Measurements from ENCODE around the gene ASPN.

The ASPN gene

DNA sequence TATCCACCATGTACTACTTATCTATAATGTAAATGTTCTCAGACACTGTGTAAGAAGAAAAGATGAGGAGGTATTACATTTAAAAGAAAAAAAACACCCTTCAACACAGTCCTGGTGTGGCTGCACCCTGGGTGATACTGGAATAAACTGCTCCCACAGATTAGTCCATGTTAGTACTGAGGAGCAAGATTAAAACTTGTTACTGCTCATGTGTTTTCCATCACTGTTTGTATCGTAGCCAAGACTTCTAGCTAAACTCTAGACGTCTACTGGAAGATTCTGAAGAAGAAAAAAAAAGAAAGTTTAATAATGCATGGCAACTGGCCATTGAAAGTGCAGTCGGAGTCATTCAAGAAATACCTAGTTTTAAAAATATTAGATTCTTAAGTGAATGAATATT lies at the start of gene ASPN:
Gene ASPN (minus strand): TSS at position 178 of the 400 bp plus-strand sequence.
- no peak for DNase-seq (ENCODE audit: low spot score in 2 of 2)
- Histone ChIP-seq H3K4me1 (peaks cover 7% of the 10 kb centered on the region), H3K36me3 (replicated peaks) (no peaks in the 10 kb centered on the region), H3K4me3 (no peak within 1 kb of the TSS), H3K27me3 (ENCODE audit: low read depth) (no peaks in the 10 kb centered on the region), H3K9me3 (no peaks in the 10 kb centered on the region)
- in situ Hi-C loops (cut with MboI; ENCODE audit: low sequenced_read_pairs): no loop called here

DNA sequence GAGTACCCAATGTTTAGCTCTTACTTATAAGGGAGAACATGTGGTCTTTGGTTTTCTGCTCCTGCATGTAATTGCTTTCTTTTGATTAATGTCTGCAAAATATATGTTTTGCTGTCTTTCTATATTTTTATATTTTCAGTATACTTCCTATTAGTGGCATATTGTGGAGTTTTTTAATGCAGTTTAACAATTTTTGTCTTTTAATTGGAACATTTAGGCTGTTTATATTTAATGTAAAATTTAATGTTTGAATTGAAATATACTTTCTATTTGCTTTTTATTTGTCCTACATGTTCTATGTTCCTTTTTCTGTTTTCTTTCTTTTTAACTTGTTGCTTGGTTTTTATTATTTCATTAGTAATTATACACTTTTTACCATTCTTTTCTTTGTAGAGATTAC lies 48.6 kb upstream of the ASPN start:
- no peaks in the 10 kb centered on the region for H3K36me3 ChIP-seq (replicated peaks)
- no peaks in the 10 kb centered on the region for H3K27me3 ChIP-seq (ENCODE audit: low read depth)
- in situ Hi-C loops (cut with MboI; ENCODE audit: low sequenced_read_pairs): no loop called here
- no peak for DNase-seq (ENCODE audit: low spot score in 2 of 2)
- no peaks in the 10 kb centered on the region for H3K9me3 ChIP-seq
- H3K4me1 ChIP-seq: peaks cover 10% of the 10 kb centered on the region
- no peak overlapping the region for H3K4me3 ChIP-seq

DNA sequence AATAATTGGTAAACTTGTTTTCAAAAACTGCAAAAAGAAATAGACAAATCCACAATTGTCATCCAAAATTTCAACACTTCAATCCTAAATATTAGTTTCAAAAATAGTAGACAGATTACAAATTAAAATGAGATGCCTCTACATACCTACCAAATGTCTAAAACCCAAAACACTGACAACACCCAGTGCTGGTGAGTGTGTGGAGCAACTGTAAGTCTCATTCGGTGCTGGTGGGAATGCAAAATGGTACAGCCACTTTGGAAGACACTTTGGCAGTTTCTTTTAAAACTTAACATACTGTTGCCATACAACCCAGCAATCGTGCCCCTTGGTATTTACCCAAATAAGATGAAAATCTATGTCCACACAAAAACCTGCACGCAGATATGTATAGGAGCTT lies 46.8 kb upstream of the ASPN start:
- H3K4me3 ChIP-seq: no peak overlapping the region
- H3K27me3 ChIP-seq (ENCODE audit: low read depth): no peaks in the 10 kb centered on the region
- no peaks in the 10 kb centered on the region for H3K9me3 ChIP-seq
- in situ Hi-C loops (cut with MboI; ENCODE audit: low sequenced_read_pairs): no loop called here
- H3K4me1 ChIP-seq: peaks cover 5% of the 10 kb centered on the region; the same call in 1 of the 2 replicates
- H3K36me3 ChIP-seq (replicated peaks): no peaks in the 10 kb centered on the region
- DNase-seq (ENCODE audit: low spot score in 2 of 2): no peak

DNA sequence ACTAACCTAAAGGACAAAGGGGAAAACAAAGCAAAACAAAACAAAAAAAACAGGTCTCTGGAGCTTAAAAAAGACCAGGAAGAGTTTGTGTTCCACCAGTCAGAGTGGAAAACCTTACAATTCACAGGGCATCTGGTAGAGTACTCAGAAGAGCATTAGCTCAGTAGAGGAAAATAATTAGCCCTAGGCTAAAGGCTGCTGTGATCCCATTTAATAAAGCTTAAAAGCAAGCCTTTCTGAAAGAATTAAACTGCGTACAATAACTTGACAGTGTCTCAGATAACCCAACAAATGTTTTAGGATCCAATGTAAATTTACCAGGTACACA lies 46.2 kb upstream of the ASPN start:
- Histone ChIP-seq H3K4me3 (no peak overlapping the region), H3K9me3 (no peaks in the 10 kb centered on the region), H3K36me3 (replicated peaks) (no peaks in the 10 kb centered on the region), H3K4me1 (peaks cover 5% of the 10 kb centered on the region; the same call in 1 of the 2 replicates), H3K27me3 (ENCODE audit: low read depth) (no peaks in the 10 kb centered on the region)
- peak in 1 of 2 experiments; percentile 14 for DNase-seq (ENCODE audit: low spot score in 2 of 2)
- in situ Hi-C loops (cut with MboI; ENCODE audit: low sequenced_read_pairs): no loop called here

DNA sequence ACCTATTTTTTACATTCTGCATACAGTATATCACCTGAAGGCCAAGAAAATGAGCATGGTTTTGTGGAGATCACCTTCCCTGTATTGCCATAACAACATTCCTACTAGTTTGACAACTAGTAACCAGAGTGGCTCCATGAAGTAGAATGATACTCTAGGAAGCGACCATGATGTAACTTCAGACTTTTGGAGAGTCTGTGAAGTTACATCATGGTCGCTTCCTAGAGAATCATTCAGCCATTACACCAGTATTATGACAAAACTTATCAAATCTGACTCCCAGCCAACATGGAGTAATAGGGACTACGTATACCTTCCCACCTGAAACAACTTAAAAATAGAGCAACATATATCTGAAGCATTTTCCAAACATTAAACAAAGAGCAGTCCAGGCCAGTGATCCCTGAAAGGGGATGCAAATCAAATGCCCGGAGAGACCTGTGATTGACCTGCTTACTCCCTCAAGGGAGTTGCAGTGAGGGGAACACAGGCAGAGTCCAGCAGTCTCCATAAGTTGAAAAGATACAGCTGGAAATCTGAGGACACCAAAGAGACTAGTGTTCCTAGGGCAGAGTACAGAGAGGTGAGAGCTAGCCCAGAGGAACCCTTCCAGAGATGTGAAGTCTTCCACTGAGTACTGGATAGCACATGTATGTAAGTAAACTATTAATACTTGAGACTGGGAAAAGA lies 45.7 kb upstream of the ASPN start:
- Histone ChIP-seq H3K36me3 (replicated peaks) (no peaks in the 10 kb centered on the region), H3K9me3 (no peaks in the 10 kb centered on the region), H3K4me3 (no peak overlapping the region), H3K27me3 (ENCODE audit: low read depth) (no peaks in the 10 kb centered on the region), H3K4me1 (peaks cover 5% of the 10 kb centered on the region; the same call in 1 of the 2 replicates)
- DNase-seq (ENCODE audit: low spot score in 2 of 2): no peak
- in situ Hi-C loops (cut with MboI; ENCODE audit: low sequenced_read_pairs): no loop called here

DNA sequence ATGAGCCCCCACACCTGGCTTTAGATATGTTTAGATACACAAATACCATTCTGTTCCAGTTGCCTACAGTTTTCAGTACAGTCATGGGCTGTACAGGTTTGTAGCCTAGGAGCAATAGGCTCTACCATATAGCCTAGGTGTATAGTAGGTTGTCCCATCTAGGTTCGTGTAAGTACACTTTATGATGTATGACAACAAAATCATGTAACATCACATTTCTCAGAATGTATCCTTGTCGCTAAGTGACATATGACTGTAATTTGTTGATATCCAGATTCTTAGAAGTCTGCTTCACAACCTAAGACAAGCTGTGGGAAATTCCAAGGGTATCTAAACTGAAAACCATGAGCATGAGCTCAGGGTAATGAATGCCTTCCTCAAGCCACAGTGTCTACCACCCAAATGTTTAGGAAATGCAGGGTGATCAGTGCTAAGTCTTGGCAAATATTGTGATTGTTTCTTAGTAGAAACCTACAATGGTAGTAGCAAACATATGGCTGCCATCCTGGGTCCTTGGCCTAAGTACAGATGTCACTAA lies 45.1 kb upstream of the ASPN start:
- no peak for DNase-seq (ENCODE audit: low spot score in 2 of 2)
- no peaks in the 10 kb centered on the region for H3K36me3 ChIP-seq (replicated peaks)
- H3K9me3 ChIP-seq: no peaks in the 10 kb centered on the region
- in situ Hi-C loops (cut with MboI; ENCODE audit: low sequenced_read_pairs): no loop called here
- no peak overlapping the region for H3K4me3 ChIP-seq
- no peaks in the 10 kb centered on the region for H3K27me3 ChIP-seq (ENCODE audit: low read depth)
- peaks cover 5% of the 10 kb centered on the region; the same call in 1 of the 2 replicates for H3K4me1 ChIP-seq

DNA sequence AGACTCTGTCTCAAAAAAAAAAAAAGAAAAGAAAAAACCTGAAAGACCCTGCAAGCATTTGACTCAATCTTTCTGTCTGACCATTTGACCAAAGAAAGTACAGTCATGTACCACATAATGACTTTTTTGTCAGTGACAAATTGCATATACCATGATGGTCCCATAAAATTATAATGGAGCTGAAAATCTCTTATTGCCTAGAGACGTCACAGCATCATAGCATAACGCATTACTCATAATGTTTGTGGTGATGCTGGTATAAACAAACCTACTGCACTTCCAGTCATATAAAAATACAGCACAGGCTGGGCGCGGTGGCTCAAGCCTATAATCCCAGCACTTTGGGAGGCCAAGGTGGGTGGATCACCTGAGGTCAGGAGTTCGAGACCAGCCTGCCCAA lies 43.0 kb upstream of the ASPN start:
- Histone ChIP-seq H3K9me3 (no peaks in the 10 kb centered on the region), H3K36me3 (replicated peaks) (no peaks in the 10 kb centered on the region), H3K4me1 (peaks cover 5% of the 10 kb centered on the region; the same call in 1 of the 2 replicates), H3K27me3 (ENCODE audit: low read depth) (no peaks in the 10 kb centered on the region), H3K4me3 (no peak overlapping the region)
- DNase-seq (ENCODE audit: low spot score in 2 of 2): no peak
- in situ Hi-C loops (cut with MboI; ENCODE audit: low sequenced_read_pairs): no loop called here

DNA sequence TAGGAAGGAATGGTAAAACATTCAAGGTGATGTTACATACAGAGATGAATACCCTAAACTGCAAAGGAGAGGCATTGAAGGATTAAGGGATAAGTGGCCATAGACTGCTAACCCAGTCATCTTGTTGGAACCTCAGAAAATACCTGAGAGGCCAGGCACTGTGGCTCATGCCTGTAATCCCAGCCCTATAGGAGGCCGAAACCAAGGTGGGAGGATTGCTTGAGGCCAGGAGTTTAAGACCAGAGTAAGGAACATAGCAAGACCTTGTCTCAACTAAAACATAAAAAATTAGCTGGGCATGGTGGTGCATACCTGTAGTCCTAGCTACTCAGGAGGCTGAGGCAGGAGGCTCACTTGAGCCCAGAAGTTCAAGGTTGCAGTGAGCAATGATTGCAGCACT lies 42.6 kb upstream of the ASPN start:
- Histone ChIP-seq H3K36me3 (replicated peaks) (no peaks in the 10 kb centered on the region), H3K9me3 (no peaks in the 10 kb centered on the region), H3K4me1 (peaks cover 5% of the 10 kb centered on the region; the same call in 1 of the 2 replicates), H3K27me3 (ENCODE audit: low read depth) (no peaks in the 10 kb centered on the region), H3K4me3 (no peak overlapping the region)
- in situ Hi-C loops (cut with MboI; ENCODE audit: low sequenced_read_pairs): no loop called here
- no peak for DNase-seq (ENCODE audit: low spot score in 2 of 2)

DNA sequence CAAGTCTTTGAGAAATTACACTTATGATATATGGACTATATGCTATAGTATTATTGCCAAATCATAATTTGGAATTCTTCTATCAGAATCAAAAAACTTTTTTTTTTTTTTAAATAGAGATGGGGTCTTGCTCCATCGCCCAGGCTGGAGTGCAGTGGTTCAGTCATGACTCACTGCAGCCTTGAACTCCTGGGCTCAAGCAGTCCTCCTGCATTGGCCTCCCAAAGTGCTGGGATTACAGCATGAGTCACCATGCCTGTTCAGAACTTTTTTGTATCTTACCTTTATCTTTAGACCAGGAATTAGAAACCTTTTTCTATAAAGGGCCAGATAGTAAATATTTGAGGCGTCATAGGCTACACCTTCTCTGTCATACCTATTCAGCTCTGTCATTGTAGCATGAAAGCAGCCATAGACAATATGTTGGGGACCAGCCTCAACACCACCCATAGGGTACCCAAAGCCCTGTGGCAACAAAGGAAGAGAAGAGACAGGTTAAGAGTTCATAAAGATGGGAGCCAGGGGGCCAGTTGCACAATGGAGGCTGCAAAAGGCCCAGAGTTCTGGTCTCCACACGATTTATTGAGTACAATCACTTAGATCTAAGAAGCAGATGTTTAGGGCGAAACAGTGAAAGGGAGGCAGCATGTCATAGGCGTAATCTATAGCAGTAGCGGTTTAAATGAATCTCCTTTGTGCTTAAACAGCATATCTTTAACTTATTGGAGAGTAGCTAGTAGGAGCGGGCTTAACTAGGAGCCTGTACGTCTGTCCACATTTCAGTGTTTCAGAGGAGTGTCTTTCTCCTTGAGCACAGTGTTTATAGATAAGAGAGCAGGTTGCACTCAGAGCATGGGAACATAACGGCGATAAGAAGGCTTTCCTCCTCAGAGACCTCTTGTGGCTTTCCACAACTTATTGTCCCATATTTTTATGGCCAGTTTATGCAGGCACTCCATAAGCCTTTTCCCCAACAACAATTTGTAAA lies 41.0 kb upstream of the ASPN start:
- no peaks in the 10 kb centered on the region for H3K9me3 ChIP-seq
- no peak for DNase-seq (ENCODE audit: low spot score in 2 of 2)
- peaks cover 1% of the 10 kb centered on the region; the same call in 1 of the 2 replicates for H3K4me1 ChIP-seq
- no peak overlapping the region for H3K4me3 ChIP-seq
- no peaks in the 10 kb centered on the region for H3K27me3 ChIP-seq (ENCODE audit: low read depth)
- in situ Hi-C loops (cut with MboI; ENCODE audit: low sequenced_read_pairs): no loop called here
- no peaks in the 10 kb centered on the region for H3K36me3 ChIP-seq (replicated peaks)

DNA sequence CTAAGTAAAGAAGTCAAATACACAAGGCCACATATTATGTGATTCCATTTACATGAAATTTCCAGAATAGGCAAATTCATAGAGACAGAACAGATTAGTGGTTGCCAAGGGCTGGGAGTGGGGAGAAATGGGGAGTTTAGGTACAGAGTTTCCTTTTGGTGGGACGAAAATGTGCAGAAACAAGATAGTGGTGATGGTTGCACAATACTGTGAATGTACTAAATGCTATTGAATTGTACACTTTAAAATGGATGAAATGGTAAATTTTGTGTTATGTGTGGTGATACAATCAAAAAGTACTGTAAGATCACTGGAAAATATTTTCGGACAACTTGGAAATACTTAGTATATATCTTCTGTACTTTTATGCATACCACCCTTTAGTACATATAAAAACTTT lies 38.5 kb upstream of the ASPN start:
- Histone ChIP-seq H3K9me3 (no peaks in the 10 kb centered on the region), H3K36me3 (replicated peaks) (no peaks in the 10 kb centered on the region), H3K27me3 (ENCODE audit: low read depth) (no peaks in the 10 kb centered on the region), H3K4me1 (peaks cover 13% of the 10 kb centered on the region), H3K4me3 (no peak overlapping the region)
- no peak for DNase-seq (ENCODE audit: low spot score in 2 of 2)
- in situ Hi-C loops (cut with MboI; ENCODE audit: low sequenced_read_pairs): no loop called here

DNA sequence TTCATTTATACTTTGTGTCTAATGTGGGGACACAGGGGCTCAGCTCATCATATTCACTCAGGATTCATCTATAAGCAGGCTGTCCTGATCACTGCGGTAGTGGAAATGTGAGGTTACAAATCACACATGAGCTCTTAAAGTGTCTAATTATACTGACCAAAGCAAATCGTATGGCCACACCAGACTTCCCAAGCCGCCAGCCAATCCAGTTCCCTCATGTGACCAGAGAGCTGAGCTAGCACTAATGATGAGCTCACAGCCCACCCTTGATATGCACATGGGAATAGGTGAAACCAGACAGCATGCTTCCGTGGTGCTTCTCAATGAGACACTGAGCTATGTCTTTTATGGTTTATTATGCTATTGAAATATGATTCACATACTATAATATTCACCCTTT lies 35.9 kb upstream of the ASPN start:
- in situ Hi-C loops (cut with MboI; ENCODE audit: low sequenced_read_pairs): no loop called here
- Histone ChIP-seq H3K4me3 (no peak overlapping the region), H3K27me3 (ENCODE audit: low read depth) (no peaks in the 10 kb centered on the region), H3K4me1 (peaks cover 13% of the 10 kb centered on the region), H3K36me3 (replicated peaks) (no peaks in the 10 kb centered on the region), H3K9me3 (no peaks in the 10 kb centered on the region)
- no peak for DNase-seq (ENCODE audit: low spot score in 2 of 2)

DNA sequence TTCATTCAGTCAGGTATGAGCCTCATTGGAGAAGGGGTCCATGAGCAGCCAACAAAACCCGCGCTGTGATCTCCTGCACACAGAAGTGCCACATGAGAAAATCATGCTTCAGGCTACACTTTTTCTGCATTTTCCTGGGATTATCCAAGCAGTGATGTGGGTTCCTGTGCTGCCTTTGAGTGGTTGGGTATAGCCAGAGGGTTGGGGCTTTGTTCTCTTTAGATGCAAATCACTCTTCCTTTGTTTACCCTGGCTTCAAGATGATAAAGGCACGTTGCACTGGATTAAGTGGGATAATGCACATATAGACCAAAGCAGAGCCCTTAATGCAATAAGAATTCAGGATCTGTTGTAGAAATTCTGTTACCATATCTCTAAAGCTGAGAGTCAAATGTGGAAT lies 34.7 kb upstream of the ASPN start:
- in situ Hi-C loops (cut with MboI; ENCODE audit: low sequenced_read_pairs): no loop called here

DNA sequence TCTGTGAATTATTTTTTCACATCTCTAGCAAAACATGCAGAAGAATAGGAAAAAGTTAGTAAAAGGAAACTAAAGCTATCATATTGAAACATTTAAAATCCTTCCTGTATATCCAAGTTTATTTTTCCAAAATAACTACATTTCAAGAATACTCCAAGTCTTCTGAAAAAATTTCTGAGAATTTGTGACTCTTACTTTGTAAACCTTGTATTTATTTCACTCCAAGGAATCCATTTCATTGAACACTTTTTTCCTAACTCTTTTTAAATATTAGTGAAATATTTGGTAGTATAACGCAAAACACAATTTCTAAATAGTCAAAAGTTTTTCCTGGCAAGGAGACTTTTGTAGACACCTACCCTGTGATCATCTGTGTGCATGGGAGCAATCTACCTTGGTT lies 34.2 kb upstream of the ASPN start:
- Histone ChIP-seq H3K27me3 (ENCODE audit: low read depth) (no peaks in the 10 kb centered on the region), H3K4me1 (peaks cover 13% of the 10 kb centered on the region), H3K4me3 (no peak overlapping the region), H3K9me3 (no peaks in the 10 kb centered on the region), H3K36me3 (replicated peaks) (no peaks in the 10 kb centered on the region)
- in situ Hi-C loops (cut with MboI; ENCODE audit: low sequenced_read_pairs): no loop called here
- no peak for DNase-seq (ENCODE audit: low spot score in 2 of 2)

More for the DNA sequence above, 34.7 kb upstream of the ASPN start:
- DNase-seq (ENCODE audit: low spot score in 2 of 2): peak; percentile 78 to 97
- H3K4me1 ChIP-seq: peaks cover 13% of the 10 kb centered on the region
- H3K27me3 ChIP-seq (ENCODE audit: low read depth): no peaks in the 10 kb centered on the region
- no peak overlapping the region for H3K4me3 ChIP-seq
- no peaks in the 10 kb centered on the region for H3K9me3 ChIP-seq
- no peaks in the 10 kb centered on the region for H3K36me3 ChIP-seq (replicated peaks)

DNA sequence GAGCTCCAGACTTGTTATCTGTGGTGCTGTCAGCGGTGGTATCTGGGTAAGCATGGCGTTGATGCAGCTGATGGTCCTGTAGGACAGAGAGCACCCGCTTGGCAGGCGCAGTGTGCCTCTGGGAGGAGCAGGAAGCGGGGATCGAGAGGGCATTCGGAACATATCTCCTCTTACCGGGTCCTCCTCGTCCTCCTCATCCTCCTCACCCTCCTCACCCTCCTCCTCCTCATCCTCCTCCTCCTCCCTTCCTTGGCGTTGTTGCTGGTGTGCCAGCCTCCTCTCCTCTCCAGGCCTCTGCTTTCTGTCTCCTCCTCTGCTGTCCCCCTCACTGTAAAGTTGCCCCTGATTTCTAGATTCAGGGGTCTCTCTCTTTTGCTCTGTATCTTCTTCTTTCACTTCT lies 32.3 kb upstream of the ASPN start:
- H3K27me3 ChIP-seq (ENCODE audit: low read depth): no peaks in the 10 kb centered on the region
- in situ Hi-C loops (cut with MboI; ENCODE audit: low sequenced_read_pairs): no loop called here

More for the DNA sequence above, 32.3 kb upstream of the ASPN start:
- no peaks in the 10 kb centered on the region for H3K36me3 ChIP-seq (replicated peaks)
- no peak overlapping the region for H3K4me3 ChIP-seq
- peaks cover 13% of the 10 kb centered on the region for H3K4me1 ChIP-seq
- no peak for DNase-seq (ENCODE audit: low spot score in 2 of 2)
- no peaks in the 10 kb centered on the region for H3K9me3 ChIP-seq
